GM21786 (cell line): ENCODE measurements around the gene NUAK2.

Experiments used
- ATAC-seq: cut with Tn5 transposase; IDR thresholded peaks from one replicate; pipeline ENCODE4 v1.9.1; 2021; ENCODE audit not compliant: unreplicated experiment

NUAK2 gene

DNA sequence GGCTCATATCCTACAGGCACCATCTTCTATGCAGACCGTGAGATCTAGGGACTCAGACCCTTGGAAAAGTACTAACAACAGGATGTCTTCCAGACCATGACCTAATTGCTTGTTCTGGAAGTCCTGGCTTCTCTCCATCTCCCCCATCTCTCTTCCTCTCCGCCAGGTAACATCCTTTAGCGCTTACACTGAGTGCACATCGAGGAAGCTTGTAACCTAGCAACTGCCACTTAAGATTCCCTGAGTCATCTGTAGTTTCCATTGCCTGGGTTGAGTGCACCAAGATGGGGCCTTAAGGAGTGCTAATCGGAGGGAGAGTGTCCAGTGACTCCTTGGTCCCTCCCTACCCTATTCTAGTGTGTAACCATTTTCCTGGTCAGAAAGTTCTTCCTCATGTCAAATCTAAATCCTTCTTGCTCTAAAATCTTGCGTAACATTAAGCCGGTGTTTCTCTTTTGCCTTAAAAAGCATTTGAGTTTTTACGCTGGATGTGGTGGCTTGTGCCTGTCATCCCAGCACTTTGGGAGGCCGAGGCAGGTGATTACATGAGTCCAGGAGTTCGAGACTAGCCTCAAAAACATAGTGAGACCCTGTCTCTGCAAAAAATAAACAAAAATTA lies 25.5 kb upstream of the NUAK2 start:
- no peak for ATAC-seq

DNA sequence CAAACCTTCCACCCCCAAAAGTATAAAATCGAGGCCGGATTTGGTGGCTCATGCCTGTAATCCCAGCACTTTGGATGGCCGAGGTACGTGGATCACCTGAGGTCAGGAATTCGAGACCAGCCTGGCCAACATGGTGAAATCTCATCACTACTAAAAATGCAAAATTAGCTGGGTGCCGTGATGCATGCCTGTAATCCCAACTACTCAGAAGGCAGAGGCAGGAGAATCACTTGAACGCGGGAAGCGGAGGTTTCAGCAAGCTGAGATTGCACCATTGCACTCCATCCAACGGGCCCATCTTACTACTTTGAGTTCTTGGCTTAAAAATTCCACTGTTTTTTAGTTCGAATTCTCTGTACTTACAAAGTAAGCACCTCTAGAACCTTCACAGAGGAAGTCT lies 24.2 kb upstream of the NUAK2 start:
- no peak for ATAC-seq

DNA sequence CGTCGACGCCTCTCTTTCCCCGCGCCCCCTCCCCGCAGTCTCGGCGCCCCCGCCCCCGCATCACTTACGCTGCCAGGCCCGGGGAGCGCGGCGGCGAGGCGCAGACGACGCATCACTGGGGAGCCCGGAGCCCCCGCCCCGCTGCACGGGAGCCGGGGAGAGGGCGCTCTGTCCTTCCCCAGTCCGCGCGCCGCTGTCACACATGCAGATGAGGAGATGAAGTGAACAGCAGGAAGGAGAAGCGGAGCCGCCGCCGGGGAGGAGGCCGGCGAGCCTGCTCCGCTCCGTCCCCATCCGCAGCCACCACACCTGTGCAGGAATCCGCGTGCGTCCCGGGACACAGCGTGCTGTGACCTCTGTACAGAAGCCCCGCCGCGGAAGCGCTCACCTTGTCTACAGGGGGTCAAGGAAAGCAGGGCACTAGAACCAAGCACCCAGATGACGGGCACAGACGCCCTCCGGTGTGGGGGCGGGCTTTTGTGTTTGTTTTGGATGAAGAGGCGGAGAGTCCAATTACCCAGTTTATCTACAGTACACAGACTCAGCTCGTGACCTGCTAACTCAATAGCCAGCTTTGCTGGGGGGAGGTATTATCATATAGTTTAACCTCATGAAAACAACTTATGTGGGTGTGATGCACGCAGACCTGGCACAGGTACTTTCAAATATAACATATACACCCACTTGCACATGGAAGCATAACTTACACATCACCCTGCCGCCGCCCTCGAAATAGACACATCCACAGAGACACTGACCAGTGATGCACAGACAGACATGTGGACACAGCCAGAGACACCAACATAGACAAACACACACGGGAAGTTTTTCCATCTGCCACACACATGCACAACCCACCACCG lies 22.8 kb upstream of the NUAK2 start:
- ATAC-seq, result no peak

DNA sequence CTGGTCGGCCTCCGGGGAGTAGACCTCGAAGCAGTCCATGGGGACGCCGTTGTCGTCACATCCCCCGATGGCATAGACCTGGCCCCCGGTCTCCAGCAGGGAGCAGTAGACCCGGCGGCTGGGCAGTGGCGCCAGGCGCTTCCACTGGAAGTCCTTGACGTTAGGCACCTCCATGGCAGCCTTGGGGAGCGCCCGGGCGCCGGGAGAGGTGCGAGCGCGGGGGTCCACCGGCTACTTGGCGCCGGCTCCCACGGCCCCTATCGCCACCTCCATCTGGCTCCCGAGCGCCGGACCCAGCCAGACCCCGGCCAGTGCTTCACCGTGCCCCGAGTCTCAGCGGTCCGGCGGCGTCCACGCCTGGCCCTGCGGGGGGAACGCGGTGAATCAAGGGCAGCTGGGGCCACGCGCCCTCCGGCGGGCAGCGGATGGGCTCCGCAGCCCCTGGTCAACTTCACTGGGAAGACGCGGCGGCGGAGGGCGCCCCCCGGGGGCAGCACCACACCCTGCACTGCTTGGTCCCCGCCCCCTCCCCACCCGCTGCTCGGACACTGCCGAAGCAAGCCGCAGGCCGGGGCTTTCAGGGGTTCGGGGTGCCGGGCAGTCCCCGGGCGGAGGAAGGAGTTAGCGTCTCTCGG lies 22.0 kb upstream of the NUAK2 start:
- ATAC-seq, result no peak

DNA sequence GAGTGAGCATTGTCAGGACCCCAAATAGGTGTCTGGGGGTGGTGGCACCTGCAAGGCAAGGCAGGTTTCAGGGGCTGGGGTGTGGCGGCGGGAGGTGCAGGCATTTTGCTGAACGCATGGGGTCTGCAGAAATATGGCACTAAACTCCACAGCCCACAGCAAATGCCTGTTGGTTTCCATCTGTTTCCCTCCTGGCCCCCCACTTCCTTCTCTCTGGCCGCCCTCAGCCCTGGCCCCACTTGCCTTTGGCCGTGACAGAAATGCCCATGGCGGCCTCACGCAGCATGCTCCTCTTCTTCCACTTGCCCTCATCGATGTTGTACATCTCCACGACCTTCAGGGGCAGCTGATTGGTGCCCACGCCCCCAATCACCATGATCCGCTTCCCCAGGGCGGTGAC lies 21.4 kb upstream of the NUAK2 start:
- ATAC-seq, result no peak

DNA sequence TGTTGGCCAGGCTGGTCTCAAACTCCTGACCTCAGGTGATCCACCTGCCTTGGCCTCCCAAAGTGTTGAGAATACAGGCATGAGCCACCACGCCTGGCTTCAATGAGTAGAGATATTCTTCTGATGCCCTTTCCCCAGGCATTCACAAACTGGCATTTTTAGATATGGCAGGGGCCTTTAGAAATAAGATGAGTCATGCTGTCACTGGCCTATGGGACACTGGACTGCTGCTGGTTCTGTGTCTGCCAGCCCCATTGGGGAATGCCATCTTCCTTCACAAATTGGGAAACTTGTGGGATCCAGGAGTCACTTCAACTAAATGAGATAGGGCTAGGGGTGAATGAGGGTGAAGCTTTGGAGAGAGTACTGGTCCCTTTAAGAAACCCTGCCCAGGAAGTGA lies 19.1 kb upstream of the NUAK2 start:
- ATAC-seq, result no peak

DNA sequence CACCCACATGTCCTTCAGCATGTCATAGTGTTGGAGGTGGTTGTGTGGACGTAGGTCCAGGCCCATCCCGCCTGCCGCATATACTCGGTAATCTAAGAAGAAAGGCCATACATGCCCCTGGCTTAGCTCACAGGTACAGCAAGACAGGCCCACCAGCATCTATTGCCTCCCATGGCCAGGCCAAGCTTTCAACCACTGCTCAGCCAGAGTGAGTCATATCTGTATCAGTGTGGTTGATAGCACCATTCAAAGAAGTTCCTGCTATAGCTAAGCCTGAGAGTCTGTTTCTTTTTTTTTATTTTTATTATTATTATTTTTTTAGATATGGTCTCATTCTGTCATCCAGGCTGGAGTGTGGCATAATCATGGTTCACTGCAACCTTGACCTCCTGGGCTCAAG lies 18.2 kb upstream of the NUAK2 start:
- ATAC-seq, result no peak

DNA sequence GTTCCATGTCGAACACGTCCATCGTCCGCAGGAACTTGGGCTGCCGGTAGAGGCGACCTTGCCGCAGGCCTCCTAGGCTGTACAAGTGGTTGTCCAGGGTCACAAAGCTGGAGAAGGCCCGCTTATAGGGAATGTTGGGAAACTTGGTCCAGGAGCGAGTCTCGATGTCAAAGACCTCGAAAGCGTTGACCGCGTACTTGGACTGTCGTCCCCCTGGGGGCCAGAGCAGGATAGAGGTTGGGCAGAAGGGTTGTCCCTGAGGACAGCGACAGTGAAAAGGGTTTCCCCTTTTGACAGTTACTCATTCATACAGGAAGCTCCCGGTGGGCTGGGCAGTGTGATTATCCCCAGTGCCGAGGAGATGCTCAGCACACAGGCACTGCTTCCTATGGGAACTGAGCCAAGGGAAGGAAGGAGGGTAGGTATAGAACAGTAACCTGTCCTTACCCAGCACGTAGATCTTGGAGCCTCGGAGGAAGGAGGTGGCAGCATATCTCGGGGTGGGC lies 17.7 kb upstream of the NUAK2 start:
- no peak for ATAC-seq

DNA sequence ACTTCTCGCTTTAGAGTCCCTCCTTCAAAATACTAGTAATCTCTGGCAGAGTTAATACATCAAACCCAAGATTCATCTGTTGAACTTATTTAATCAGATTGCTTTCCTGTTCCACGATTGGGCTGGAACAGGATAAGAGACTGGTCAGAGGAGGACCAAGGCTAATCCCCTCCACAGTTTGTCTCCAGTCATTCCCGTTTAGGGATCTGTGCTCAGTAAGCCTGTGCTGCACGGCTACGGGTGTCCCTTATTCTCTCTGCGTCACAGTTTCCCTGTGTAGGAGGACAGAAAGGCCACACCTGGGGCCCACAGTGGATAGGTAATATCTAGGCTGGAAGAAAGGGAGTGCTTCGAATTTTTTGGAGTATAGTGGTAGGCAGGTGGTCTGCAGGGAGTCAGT lies 16.5 kb upstream of the NUAK2 start:
- ATAC-seq, result no peak

DNA sequence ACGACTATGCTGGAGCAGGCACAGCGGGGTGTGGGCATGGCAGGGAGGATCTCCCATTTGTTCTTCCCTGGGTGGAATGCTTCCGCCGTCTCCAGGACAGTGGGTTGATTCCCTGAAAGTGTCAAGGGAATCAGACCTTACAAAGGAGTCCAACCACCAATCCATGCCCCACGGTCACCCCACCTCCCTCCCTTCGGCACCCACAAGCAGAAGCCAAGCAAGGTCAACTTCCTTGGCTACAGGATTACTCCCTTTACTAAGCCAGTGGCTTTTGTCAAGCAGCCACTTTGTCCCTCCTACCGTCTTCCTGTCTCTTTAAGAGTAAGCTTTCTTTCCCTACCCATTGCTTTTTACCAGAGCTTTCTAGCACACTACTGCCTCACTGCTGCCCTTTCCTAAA lies 15.9 kb upstream of the NUAK2 start:
- no peak for ATAC-seq

DNA sequence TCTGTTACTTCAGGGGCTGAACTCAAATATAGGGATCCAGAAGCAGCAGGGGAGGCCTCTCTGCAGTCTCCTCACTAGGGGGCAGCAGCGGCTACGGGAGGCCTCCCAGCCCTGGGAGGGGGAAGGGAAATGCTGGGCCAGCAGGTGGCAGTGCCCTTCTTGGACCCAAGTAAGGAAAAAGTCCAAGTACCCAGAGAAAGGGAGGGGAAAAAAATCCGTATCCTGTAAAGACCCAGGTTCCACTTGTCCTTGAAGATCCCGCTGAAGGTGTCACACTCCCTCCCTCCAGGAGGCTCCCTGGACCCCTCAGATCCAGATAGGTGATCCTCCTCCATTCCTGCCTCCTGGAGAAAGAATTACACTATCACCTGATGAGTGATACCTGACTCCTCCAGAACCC lies 14.1 kb upstream of the NUAK2 start:
- ATAC-seq, result no peak

DNA sequence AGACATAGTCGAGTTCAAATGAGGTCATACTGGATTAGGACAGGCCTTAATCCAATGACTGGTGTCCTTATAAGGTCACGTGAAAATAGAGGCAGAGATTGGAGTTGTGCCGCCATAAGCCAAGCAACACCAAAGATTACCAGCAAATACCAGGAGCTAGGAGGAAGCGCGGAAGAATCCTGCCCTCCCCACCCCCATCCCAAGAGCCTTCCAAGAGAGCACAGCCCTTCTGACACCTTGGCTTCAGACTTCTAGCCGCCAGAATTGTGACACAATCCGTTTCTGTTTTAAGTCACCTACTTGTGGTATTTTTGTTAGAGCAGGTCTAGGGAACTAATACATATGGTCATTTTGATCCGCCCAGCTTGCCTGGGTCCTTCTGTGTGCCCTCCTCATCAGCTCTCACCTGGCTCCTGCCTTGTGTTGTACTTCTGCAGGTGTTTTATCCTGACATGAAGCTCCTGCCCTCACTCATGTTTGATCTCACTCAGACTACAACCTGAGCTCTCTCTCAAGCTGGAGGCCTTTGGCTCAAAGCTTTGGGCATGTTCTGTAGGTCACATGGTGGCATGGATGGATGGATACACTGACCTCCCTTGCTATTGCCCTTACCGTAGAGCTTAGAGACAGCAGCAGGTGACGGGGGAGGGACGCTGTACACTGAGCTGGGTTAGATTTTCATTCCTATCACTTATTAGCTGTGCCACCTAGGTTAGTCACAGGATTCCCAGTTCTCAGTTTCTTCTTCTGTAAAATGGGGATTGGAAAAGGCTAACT lies 10.7 kb upstream of the NUAK2 start:
- ATAC-seq, result no peak

DNA sequence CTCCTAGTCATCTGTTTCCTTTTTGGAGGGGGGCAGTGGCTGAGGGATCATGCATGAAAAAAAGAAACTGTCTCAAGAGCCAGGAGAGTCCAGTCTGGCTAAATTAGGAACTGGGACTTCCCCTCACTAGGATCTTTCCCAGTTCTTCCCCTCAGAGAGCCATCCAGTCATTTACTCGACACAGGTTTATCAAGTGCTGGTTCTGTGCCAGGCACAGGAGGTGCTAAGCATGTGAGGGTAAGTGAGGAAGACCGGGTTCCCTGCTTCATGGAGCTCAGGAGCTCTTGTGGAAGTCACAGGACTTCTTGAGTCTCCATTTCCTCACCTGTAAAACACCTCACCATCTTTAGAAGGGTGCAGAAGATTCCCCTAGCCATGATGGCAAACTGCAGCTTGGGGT lies 8.6 kb upstream of the NUAK2 start:
- no peak for ATAC-seq

DNA sequence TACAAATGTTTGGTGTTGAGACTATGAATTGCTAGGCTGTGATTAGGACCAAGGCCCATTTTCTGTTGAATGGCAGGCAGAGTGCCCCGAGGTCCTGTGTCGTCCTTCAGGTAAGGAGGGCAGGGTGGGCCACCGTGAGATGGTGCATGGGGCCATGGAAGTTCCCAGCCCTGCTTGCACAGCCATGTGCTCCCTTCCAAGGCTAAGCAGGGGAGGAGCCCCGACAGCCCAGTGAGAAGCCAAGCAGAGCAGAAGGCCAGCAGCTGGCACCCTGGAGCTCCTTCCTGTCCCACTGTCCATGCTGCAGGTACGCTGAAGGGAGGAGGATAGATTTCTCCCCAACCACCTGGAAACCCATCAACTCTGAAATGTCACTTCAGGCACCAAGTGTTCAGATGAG lies 8.2 kb upstream of the NUAK2 start:
- no peak for ATAC-seq

DNA sequence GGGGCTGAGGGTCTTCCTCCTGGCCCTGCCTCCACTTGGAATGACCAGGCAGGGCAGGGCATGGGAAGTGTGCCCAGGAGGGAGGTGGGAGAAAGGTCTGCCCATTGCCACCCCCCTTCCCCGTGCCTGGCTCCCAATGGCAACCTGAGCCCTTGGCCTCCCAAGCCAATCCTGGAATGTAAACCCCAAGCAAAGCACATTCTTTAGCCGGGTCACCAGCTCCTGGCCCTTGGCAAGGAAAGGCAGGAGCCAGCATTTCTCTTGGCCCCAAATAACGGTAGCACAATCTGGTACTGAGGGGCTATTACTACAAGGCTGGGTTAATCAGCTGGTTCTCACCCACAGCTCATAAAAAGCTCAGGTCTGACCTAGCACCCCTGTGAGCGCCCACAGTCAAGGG lies 6.9 kb upstream of the NUAK2 start:
- ATAC-seq, result no peak

DNA sequence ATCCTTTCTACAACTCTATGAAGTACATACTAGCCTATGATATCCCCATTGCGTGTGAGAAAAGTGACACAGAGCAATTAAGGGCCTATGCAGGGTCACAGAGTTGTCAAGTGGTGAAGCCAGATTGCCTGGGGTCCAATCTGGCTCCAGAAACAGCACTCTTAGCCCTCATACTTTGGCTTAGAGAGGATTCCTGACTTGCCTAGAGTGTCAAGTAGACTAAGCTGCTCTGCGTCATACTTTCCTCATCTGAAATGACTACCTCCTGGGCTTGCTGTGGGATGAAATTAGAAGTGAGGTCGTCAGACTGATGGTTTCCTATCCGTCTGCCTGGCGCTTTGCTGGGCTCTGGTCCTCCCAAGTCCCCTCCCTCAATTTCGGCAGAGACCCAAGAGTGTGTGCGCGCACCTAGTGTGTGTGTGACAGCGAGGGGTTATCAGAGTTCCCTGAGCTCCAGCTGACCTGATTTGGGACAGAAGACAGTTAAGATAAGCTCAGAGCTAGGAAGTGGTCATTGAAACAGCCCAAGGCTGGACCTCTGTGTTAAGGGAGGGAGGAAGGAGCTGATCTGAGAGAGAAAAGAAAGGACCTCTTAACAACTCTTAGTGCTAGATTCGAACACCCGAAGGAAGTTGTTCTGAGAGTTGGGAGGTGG lies 5.4 kb upstream of the NUAK2 start:
- ATAC-seq, result no peak

DNA sequence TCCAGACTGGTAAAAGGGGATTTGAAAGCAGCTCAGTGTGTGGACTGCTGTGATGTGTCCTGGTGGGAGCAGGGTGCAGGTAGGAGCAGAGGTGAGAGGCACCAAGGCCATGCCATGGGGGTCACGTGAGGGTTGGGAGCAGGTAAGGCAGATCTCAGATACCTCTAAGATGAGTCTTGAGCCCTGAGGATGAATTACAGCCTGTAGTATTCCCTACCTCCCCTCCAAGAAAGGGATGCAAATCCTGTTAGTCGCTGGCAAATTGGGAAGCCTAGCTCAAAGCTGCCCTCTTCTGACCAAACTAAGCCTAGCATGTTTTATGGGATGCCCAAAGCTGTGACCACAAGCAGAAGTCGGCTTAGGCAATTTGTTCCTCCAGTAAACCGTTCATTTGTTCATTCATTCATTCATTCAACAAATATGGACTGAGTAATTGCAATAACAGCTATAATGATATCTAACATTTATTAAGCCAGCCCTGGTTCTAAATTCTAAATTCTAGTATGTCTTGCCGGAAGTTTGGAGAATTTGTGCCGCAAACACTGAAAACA lies 3.9 kb upstream of the NUAK2 start:
- ATAC-seq, result no peak

DNA sequence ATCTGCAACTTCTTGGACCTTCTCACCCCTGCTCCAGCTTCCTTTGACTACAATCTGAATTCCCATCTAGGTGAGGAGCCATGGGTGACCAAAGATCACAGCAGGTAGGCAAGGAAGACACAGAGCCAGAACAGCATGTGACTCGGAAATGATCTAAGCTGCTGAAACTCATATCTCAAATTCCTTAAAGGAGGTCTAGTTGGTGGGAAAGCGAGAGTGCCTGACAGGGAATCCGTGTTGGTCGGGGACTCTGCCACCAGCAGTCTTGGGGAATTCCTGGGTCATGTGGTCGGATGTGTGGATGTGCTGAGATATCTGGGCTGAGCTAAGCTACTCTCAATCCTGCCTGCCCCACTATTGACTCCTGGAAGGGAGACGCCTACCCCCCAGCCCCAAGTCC lies 3.2 kb upstream of the NUAK2 start:
- ATAC-seq, result no peak

DNA sequence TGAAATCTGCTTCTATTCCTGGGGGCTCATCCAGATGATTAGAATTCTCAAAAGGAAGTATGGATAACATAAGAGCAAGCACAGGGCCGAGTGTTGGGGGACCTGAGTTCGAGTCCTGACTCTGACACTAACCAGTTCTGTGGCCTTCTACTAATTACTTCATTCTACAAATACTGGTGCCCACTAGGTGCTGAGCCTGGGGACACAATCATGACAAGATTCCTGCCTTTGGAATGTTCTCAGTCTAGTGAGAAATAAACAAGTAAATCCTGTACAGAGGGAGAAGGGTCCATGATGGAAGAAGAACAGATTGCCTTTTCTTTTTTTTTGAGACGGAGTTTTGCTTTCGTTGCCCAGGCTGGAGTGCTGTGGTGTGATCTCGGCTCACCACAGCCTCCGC lies 2.2 kb upstream of the NUAK2 start:
- no peak for ATAC-seq

DNA sequence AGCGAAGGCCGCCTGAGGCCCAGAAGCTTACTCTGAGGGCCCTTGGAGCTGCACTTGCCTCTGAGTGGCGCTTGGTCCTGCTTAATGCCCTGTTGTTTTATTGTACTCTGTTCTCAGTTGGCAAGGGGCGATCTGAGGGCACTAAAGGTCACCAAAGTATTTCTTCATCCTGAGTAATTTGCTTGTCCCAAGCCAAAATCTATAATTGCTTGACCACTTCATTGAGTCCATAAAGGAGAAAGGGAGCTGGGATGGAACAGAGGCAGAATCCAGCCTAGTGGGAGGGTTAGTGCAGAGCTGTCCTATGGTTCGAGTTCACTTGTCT lies 376 bp upstream of the NUAK2 start:
- no peak for ATAC-seq
